HepG2 (cell line): ENCODE data around the gene ASB16. TPM values are rescaled to one million over a fixed set of nuclear protein-coding genes. Genes with fewer than 3 reads are reported as not detected.

Experiments
- EED ChIP-seq: sonication (generic); formaldehyde crosslinking; IDR thresholded peaks from 2 replicates; pipeline ENCODE4 v1.5.0; 2020; ENCODE audit warnings: mild to moderate bottlenecking, missing genetic modification reagents
- FOXC1 ChIP-seq: sonication (generic); formaldehyde crosslinking; IDR thresholded peaks from 2 replicates; pipeline ENCODE4 v1.8.0; 2022; ENCODE audit warnings: mild to moderate bottlenecking, missing genetic modification reagents, borderline replicate concordance
- GABPA ChIP-seq, 2 experiments: IDR thresholded peaks; 2 replicates each; pipeline ENCODE4 v1.6.1; 2011 to 2016; ENCODE audit warnings: low read depth in 2 of 2, low read length in 1 of 2, missing biosample characterization in 1 of 2, missing genetic modification characterization in 1 of 2
- HDAC2 ChIP-seq: sonication (generic); formaldehyde crosslinking; IDR thresholded peaks from 2 replicates; pipeline ENCODE4 v1.4.0; 2020; ENCODE audit warnings: missing genetic modification reagents
- IRF2 ChIP-seq: IDR thresholded peaks from 2 replicates; pipeline ENCODE4 v1.6.1; 2018; ENCODE audit warnings: missing genetic modification reagents, missing compliant biosample characterization
- ISL2 ChIP-seq: sonication (generic); formaldehyde crosslinking; IDR thresholded peaks from 2 replicates; pipeline ENCODE4 v1.5.0; 2020; ENCODE audit warnings: missing genetic modification reagents
- KDM6A ChIP-seq: IDR thresholded peaks from 2 replicates; pipeline ENCODE4 v1.6.1; 2016; ENCODE audit warnings: low read depth
- MZF1 ChIP-seq: sonication (generic); formaldehyde crosslinking; IDR thresholded peaks from 2 replicates; pipeline ENCODE4 v1.8.1; 2023; ENCODE audit warnings: mild to moderate bottlenecking, missing genetic modification reagents, borderline replicate concordance
- PRMT3 ChIP-seq: sonication (generic); formaldehyde crosslinking; IDR thresholded peaks from 2 replicates; pipeline ENCODE4 v1.8.1; 2022; ENCODE audit warnings: low read depth, mild to moderate bottlenecking, moderate library complexity, missing genetic modification reagents, borderline replicate concordance
- REXO4 ChIP-seq: sonication (generic); formaldehyde crosslinking; IDR thresholded peaks from 2 replicates; pipeline ENCODE4 v1.8.0; 2022; ENCODE audit warnings: missing genetic modification reagents, mild to moderate bottlenecking, borderline replicate concordance
- SMAD1 ChIP-seq: sonication (generic); formaldehyde crosslinking; IDR thresholded peaks from 2 replicates; pipeline ENCODE4 v1.4.0; 2020; ENCODE audit warnings: missing genetic modification reagents, low read depth, mild to moderate bottlenecking, borderline replicate concordance
- SMARCE1 ChIP-seq: fragments of 450-650 bp; IDR thresholded peaks from 2 replicates; pipeline ENCODE4 v1.6.1; 2017; ENCODE audit warnings: borderline replicate concordance
- SNRNP70 ChIP-seq: fragments of 200-400 bp; formaldehyde crosslinking; IDR thresholded peaks from 2 replicates; pipeline ENCODE4 v1.6.1; 2017; ENCODE audit warnings: mild to moderate bottlenecking, low read depth, low read length, moderate library complexity
- SP1 ChIP-seq, 2 experiments: fragments of 450-650 bp in 1 of 2; sonication (generic) in 1 of 2; formaldehyde crosslinking in 1 of 2; IDR thresholded peaks; 2 replicates each; pipeline versions ENCODE4 v1.4.0 to v1.6.1; 2016 to 2020; ENCODE audit warnings: missing genetic modification reagents in 1 of 2
- ZFAT ChIP-seq: sonication (generic); formaldehyde crosslinking; conservative IDR thresholded peaks from 2 replicates; pipeline ENCODE4 v1.8.1; 2023; ENCODE audit warnings: missing genetic modification reagents, inconsistent platforms
- ZNF225 ChIP-seq: sonication (generic); formaldehyde crosslinking; IDR thresholded peaks from 2 replicates; pipeline ENCODE4 v1.4.0; 2020; ENCODE audit warnings: mild to moderate bottlenecking, missing genetic modification reagents
- ZNF326 ChIP-seq: sonication (generic); formaldehyde crosslinking; IDR thresholded peaks from 2 replicates; pipeline ENCODE4 v1.4.0; 2020; ENCODE audit warnings: missing genetic modification reagents, borderline replicate concordance
- ZNF337 ChIP-seq: sonication (generic); formaldehyde crosslinking; IDR thresholded peaks from 2 replicates; pipeline ENCODE4 v1.5.1; 2020; ENCODE audit warnings: missing genetic modification reagents, low read depth, mild to moderate bottlenecking, borderline replicate concordance
- ZNF441 ChIP-seq: sonication (generic); formaldehyde crosslinking; IDR thresholded peaks from 2 replicates; pipeline ENCODE4 v1.7.0; 2021; ENCODE audit warnings: missing genetic modification reagents, borderline replicate concordance
- ZNF772 ChIP-seq: sonication (generic); formaldehyde crosslinking; IDR thresholded peaks from 2 replicates; pipeline ENCODE4 v1.5.0; 2020; ENCODE audit warnings: mild to moderate bottlenecking, missing genetic modification reagents
- polyA plus RNA-seq, 8 experiments: library from polyadenylated mRNA; depleted of rRNA in 3 of 8; stranded (reverse) in 7 of 8; unstranded in 1 of 8; fragments of >200 nt; fragmentation: Illumina TruSeq in 4 of 8; extraction: Trizol in 4 of 8; gene quantifications; 2 replicates each; pipeline versions ENCODE4 v1.2.1 to v1.2.3, GENCODE V29; 2011 to 2016; ENCODE audit warnings: low read depth in 4 of 8, missing spikeins in 1 of 8, mixed read lengths in 1 of 8; ENCODE audit not compliant: insufficient read depth in 1 of 8
- total RNA-seq, 5 experiments: library from RNA; depleted of rRNA; stranded (reverse); fragments of >200 nt; fragmentation: Illumina TruSeq; extraction: Trizol; gene quantifications; 2 replicates each; pipeline ENCODE4 v1.2.3, GENCODE V29; 2016; ENCODE audit warnings: low read depth in 1 of 5
- TF ChIP-seq, protein P1 (sequence below): sonication (generic); formaldehyde crosslinking; IDR thresholded peaks from 2 replicates; pipeline ENCODE4 v1.4.0; 2020; ENCODE audit warnings: missing genetic modification reagents
- TF ChIP-seq, protein P2 (sequence below): sonication (generic); formaldehyde crosslinking; IDR thresholded peaks from 2 replicates; pipeline ENCODE4 v1.4.0; 2020; ENCODE audit warnings: low read depth, mild to moderate bottlenecking, missing genetic modification reagents
- TF ChIP-seq, protein P3 (sequence below): sonication (generic); formaldehyde crosslinking; IDR thresholded peaks from 2 replicates; pipeline ENCODE4 v1.5.0; 2020; ENCODE audit warnings: mild to moderate bottlenecking, missing genetic modification reagents, borderline replicate concordance

The ASB16 gene
- total and polyA plus RNA-seq, 2 of the 13 experiments (the other 11 are each of a cell fraction or from before 2014, with no cell fraction given) = 0.07 TPM; not detected in 1

GRCh38 chr17:44221084-44221861 is 50.8 kb downstream of the ASB16 start (continued):
- no peak for TF ChIP-seq REXO4 (CRISPR knock-in tag)
- TF ChIP-seq, protein P1, sequence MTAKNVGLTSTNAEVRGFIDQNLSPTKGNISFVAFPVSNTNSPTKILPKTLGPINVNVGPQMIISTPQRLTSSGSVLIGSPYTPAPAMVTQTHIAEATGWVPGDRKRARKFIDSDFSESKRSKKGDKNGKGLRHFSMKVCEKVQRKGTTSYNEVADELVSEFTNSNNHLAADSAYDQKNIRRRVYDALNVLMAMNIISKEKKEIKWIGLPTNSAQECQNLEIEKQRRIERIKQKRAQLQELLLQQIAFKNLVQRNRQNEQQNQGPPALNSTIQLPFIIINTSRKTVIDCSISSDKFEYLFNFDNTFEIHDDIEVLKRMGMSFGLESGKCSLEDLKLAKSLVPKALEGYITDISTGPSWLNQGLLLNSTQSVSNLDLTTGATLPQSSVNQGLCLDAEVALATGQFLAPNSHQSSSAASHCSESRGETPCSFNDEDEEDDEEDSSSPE (CRISPR knock-in tag) = no peak
- peak; percentile 39 for TF ChIP-seq ZNF441 (CRISPR knock-in tag)
- TF ChIP-seq, protein P2, sequence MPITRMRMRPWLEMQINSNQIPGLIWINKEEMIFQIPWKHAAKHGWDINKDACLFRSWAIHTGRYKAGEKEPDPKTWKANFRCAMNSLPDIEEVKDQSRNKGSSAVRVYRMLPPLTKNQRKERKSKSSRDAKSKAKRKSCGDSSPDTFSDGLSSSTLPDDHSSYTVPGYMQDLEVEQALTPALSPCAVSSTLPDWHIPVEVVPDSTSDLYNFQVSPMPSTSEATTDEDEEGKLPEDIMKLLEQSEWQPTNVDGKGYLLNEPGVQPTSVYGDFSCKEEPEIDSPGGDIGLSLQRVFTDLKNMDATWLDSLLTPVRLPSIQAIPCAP = no peak
- no peak for TF ChIP-seq GABPA (IDR thresholded peaks at IDR 0.05; ENCODE audit: low read depth, low read length)
- TF ChIP-seq GABPA (CRISPR knock-in tag; IDR thresholded peaks at IDR 0.05; ENCODE audit: low read depth) = no peak
- TF ChIP-seq MZF1 (CRISPR knock-in tag) = no peak
- TF ChIP-seq, protein P3, sequence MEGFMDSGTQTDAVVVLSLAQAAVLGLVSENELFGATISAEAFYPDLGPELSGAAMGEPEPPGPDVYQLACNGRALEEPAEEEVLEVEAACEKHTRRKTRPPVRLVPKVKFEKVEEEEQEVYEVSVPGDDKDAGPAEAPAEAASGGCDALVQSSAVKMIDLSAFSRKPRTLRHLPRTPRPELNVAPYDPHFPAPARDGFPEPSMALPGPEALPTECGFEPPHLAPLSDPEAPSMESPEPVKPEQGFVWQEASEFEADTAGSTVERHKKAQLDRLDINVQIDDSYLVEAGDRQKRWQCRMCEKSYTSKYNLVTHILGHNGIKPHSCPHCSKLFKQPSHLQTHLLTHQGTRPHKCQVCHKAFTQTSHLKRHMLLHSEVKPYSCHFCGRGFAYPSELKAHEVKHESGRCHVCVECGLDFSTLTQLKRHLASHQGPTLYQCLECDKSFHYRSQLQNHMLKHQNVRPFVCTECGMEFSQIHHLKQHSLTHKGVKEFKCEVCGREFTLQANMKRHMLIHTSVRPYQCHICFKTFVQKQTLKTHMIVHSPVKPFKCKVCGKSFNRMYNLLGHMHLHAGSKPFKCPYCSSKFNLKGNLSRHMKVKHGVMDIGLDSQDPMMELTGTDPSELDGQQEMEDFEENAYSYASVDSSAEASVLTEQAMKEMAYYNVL (CRISPR knock-in tag) = no peak
- TF ChIP-seq SNRNP70 = no peak
- no peak for TF ChIP-seq ZFAT (CRISPR knock-in tag)
- 0 out of 2 replicates have a peak, but pooled peaks have one; percentile 6 for TF ChIP-seq IRF2 (CRISPR knock-in tag)
- no peak for TF ChIP-seq SMARCE1
- no peak for TF ChIP-seq ZNF772 (CRISPR knock-in tag)
- TF ChIP-seq ZNF225 = peak; percentile 37; the same call in 1 of the 2 replicates
- TF ChIP-seq SMAD1 (CRISPR knock-in tag) = no peak
- no peak for TF ChIP-seq HDAC2
- TF ChIP-seq ZNF326 = peak; percentile 91
- no peak for TF ChIP-seq SP1 (IDR thresholded peaks at IDR 0.05)
- TF ChIP-seq SP1 (CRISPR knock-in tag; IDR thresholded peaks at IDR 0.05) = no peak
- peak; percentile 17; the same call in 1 of the 2 replicates for TF ChIP-seq FOXC1 (CRISPR knock-in tag)
- TF ChIP-seq EED (CRISPR knock-in tag) = no peak
- TF ChIP-seq ZNF337 (CRISPR knock-in tag) = no peak
- TF ChIP-seq PRMT3 (CRISPR knock-in tag) = no peak
- no peak for TF ChIP-seq ISL2 (CRISPR knock-in tag)
- TF ChIP-seq KDM6A (CRISPR knock-in tag) = no peak
